Suprapubic skin (tissue), 4 donors: ENCODE data around the gene PJVK. TPM values are rescaled to one million over a fixed set of nuclear protein-coding genes. Genes with fewer than 3 reads are reported as not detected.
A peak's percentile ranks its signal among the peaks of the same experiment; 100 is the strongest.

ENCODE experiments used
- DNase-seq, 2 donors: peaks; one replicate each; pipeline ENCODE4 v3.0.0-alpha.2; 2019; ENCODE audit warnings: low spot score in 2 of 2
- H3K27ac ChIP-seq: fragments of 200-600 bp; sonication (generic); one replicate; pipeline ENCODE4 v1.5.1; 2019
- H3K27me3 ChIP-seq: fragments of 200-600 bp; sonication (generic); one replicate; pipeline ENCODE4 v1.5.1; 2019
- H3K36me3 ChIP-seq: fragments of 200-600 bp; sonication (generic); one replicate; pipeline ENCODE4 v1.5.1; 2019
- H3K4me1 ChIP-seq: fragments of 200-600 bp; sonication (generic); one replicate; pipeline ENCODE4 v1.5.1; 2019
- H3K4me3 ChIP-seq: fragments of 200-600 bp; sonication (generic); one replicate; pipeline ENCODE4 v1.5.1; 2019; ENCODE audit warnings: mild to moderate bottlenecking
- H3K9me3 ChIP-seq: fragments of 200-600 bp; sonication (generic); one replicate; pipeline ENCODE4 v1.5.1; 2019
- EP300 ChIP-seq: sonication (generic); formaldehyde crosslinking; IDR thresholded peaks from one replicate; pipeline ENCODE4 v1.6.1; 2017; ENCODE audit warnings: antibody characterized with exemption
- POLR2A ChIP-seq, 2 donors: fragments of 450-650 bp; IDR thresholded peaks; one replicate each; pipeline ENCODE4 v1.6.1; 2017; ENCODE audit warnings: antibody characterized with exemption in 2 of 2, mild to moderate bottlenecking in 2 of 2, moderate library complexity in 2 of 2
- POLR2AphosphoS5 ChIP-seq, 3 donors: sonication (generic); formaldehyde crosslinking; IDR thresholded peaks; one replicate each; pipeline ENCODE4 v1.6.1; 2017; ENCODE audit warnings: antibody characterized with exemption in 3 of 3
- WGBS: methylation state at CpG from one replicate; pipeline ENCODE4 v1.1.5; 2018; 5-methylcytosine and 5-hydroxymethylcytosine counted together
- total RNA-seq, 4 donors: library from RNA; depleted of rRNA; stranded (reverse); fragments of >200 nt; gene quantifications; one replicate each; pipeline ENCODE4 v1.1.0, GENCODE V29; 2016
- TF ChIP-seq, protein P1 (sequence below), 2 donors: fragments of 200-600 bp in 1 of 2; fragments of 450-650 bp in 1 of 2; sonication (generic) in 1 of 2; IDR thresholded peaks; one replicate each; pipeline ENCODE4 v1.5.1; 2016 to 2019; ENCODE audit warnings: antibody characterized with exemption in 2 of 2, mild to moderate bottlenecking in 1 of 2, moderate library complexity in 1 of 2

The PJVK gene
- total RNA-seq, 4 donors from 2014 or later, result 1.7 to 6.6 (median 2.7) TPM

DNA sequence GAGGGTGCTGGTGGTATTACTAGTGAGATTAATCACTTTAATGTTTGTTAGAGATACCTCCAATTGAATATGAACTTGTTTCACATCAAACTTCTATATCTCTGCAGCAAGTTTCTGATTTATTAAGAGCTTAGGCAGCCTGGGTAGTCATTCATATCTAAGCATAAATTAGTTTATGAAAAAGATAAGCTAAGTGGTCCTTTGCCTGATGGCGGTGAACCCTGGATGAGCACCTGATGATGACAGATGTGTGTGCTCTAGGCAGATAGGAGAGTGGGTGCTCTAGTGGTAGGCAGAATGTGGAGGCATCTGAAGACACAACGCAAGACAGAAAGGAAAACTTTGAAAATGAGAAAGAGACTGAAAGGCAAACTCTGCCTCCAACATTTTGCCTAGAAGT is 22.2 kb downstream of the PJVK start:
- no peak for DNase-seq
- H3K36me3 ChIP-seq, result peaks cover 1% of the 10 kb centered on the region
- no peaks in the 10 kb centered on the region for H3K27me3 ChIP-seq
- H3K4me3 ChIP-seq, result no peak overlapping the region
- H3K9me3 ChIP-seq, result no peaks in the 10 kb centered on the region
- peaks cover 8% of the 10 kb centered on the region for H3K4me1 ChIP-seq
- H3K27ac ChIP-seq, result no peak overlapping the region
- TF ChIP-seq POLR2AphosphoS5 (IDR thresholded peaks at IDR 0.05) (no peak), POLR2A (IDR thresholded peaks at IDR 0.05) (no peak), EP300 (no peak)
- TF ChIP-seq, protein P1, sequence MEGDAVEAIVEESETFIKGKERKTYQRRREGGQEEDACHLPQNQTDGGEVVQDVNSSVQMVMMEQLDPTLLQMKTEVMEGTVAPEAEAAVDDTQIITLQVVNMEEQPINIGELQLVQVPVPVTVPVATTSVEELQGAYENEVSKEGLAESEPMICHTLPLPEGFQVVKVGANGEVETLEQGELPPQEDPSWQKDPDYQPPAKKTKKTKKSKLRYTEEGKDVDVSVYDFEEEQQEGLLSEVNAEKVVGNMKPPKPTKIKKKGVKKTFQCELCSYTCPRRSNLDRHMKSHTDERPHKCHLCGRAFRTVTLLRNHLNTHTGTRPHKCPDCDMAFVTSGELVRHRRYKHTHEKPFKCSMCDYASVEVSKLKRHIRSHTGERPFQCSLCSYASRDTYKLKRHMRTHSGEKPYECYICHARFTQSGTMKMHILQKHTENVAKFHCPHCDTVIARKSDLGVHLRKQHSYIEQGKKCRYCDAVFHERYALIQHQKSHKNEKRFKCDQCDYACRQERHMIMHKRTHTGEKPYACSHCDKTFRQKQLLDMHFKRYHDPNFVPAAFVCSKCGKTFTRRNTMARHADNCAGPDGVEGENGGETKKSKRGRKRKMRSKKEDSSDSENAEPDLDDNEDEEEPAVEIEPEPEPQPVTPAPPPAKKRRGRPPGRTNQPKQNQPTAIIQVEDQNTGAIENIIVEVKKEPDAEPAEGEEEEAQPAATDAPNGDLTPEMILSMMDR (IDR thresholded peaks at IDR 0.05), result no peak
- 95% methylated on average over 2 of the region's 2 CpGs for WGBS

DNA sequence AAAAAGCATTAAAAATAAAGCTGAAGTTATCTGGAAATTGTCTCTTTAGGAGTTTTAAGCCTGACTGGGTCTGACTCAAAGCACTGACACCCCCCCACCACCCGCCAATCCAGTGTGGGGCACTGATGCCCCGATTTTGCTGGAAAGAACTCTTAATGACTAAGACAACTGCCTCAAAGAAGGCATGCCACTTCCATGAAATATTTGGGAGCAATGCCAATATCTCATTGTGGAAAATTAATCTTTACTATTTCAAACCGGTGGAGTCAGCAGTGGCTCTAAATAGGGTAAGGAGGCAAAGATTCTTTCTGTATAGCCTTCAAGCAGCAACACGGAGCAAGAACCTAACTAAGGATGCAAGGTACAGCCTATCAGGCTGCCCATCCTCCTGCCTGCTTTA is 22.8 kb downstream of the PJVK start:
- Histone ChIP-seq H3K36me3 (no peaks in the 10 kb centered on the region), H3K4me1 (peaks cover 8% of the 10 kb centered on the region), H3K27ac (no peak overlapping the region), H3K27me3 (no peaks in the 10 kb centered on the region), H3K9me3 (no peaks in the 10 kb centered on the region), H3K4me3 (no peak overlapping the region)
- TF ChIP-seq EP300, result no peak
- TF ChIP-seq POLR2A (IDR thresholded peaks at IDR 0.05), result no peak
- no peak for TF ChIP-seq POLR2AphosphoS5 (IDR thresholded peaks at IDR 0.05)
- TF ChIP-seq, protein P1 (IDR thresholded peaks at IDR 0.05), result no peak
- no peak for DNase-seq
- WGBS, result 37% methylated on average over 4 of the region's 4 CpGs

DNA sequence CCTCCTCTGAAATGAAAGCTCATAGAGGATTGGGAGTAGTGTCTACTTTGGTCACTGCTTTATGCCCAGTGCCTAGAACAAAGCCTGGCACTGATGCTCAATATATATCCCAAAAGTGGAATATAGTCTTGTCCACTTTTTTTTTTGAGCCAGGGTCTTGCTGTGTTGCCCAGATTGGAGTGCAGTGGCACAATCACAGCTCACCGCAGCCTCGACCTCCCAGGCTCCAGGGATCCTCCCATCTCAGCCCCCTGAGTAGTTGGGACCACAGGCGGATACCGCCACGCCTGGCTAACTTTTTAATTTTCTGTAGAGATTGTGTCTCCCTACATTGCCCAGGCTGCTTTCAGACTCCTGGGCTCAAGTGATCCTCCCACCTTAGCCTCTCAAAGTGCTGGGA is 23.4 kb downstream of the PJVK start:
- Histone ChIP-seq H3K4me3 (no peak overlapping the region), H3K27me3 (no peaks in the 10 kb centered on the region), H3K36me3 (no peaks in the 10 kb centered on the region), H3K9me3 (no peaks in the 10 kb centered on the region), H3K4me1 (peaks cover 12% of the 10 kb centered on the region), H3K27ac (no peak overlapping the region)
- 92% methylated on average over 5 of the region's 5 CpGs for WGBS
- no peak for TF ChIP-seq EP300
- TF ChIP-seq, protein P1 (IDR thresholded peaks at IDR 0.05), result no peak
- TF ChIP-seq POLR2A (IDR thresholded peaks at IDR 0.05), result no peak
- no peak for TF ChIP-seq POLR2AphosphoS5 (IDR thresholded peaks at IDR 0.05)
- no peak for DNase-seq

DNA sequence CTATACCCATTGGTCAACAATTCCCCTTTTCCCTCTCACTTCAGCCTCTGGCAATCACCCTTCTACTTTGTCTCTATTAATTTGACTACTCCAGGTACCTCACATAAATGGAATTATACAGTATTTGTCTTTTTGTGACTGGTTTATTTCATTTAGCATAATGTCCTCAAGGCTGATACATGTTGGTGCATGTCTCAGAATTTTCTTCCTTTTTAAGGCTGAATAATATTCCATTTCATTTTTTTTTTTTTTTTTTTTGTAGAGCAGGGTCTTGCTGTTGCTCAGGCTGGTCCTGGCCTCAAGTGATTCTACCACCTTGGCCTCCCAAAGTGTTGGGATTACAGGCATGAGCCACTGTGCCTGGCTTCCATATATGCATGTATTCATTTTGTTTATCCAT is 25.3 kb downstream of the PJVK start:
- no peaks in the 10 kb centered on the region for H3K36me3 ChIP-seq
- TF ChIP-seq, protein P1 (IDR thresholded peaks at IDR 0.05), result no peak
- TF ChIP-seq EP300, result no peak
- TF ChIP-seq POLR2A (IDR thresholded peaks at IDR 0.05), result no peak
- no peak for TF ChIP-seq POLR2AphosphoS5 (IDR thresholded peaks at IDR 0.05)
- peaks cover 26% of the 10 kb centered on the region for H3K4me1 ChIP-seq
- H3K27me3 ChIP-seq, result no peaks in the 10 kb centered on the region
- no peak for DNase-seq
- H3K27ac ChIP-seq, result no peak overlapping the region
- H3K4me3 ChIP-seq, result no peak overlapping the region
- no peaks in the 10 kb centered on the region for H3K9me3 ChIP-seq

DNA sequence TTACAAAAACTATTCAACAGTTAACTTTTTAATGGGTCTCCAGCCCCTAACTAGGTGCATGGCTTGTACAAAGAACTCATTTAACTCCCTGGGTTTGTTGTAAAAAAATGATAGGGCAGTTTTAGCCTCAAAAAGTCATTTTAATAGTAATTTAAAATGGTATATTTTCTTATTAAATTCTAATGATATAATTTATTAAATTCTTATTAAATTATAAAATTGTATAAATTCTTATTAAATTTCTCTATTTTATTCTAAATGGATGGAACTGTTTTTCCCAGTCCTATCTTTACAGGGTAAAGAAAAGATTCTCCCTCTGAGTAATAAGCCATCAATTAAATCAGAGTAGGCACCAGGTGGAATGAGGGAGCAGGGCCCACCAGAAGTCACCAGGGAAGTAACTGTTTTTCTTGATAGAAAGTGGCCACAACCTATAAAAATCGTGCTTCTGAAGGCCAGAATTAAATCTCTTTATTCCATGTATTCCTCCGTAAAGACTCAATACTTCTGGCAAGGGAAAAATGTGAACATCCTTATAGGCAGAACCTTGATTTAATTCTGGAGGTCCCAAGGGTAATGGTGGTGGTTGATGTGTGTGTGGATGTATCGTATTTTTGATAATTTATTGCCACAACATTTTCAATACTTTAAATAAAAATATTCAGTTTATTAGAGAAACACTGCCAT is 26.4 kb downstream of the PJVK start:
- peak overlapping the region; percentile 90 for H3K27ac ChIP-seq
- no peaks in the 10 kb centered on the region for H3K36me3 ChIP-seq
- no peaks in the 10 kb centered on the region for H3K27me3 ChIP-seq
- H3K4me1 ChIP-seq, result peaks cover 36% of the 10 kb centered on the region
- TF ChIP-seq POLR2AphosphoS5 (IDR thresholded peaks at IDR 0.05) (no peak), POLR2A (IDR thresholded peaks at IDR 0.05) (no peak), EP300 (no peak)
- TF ChIP-seq, protein P1 (IDR thresholded peaks at IDR 0.05), result no peak
- WGBS, result 31% methylated on average over 3 of the region's 3 CpGs
- H3K4me3 ChIP-seq, result peak overlapping the region; percentile 98
- no peak for DNase-seq
- H3K9me3 ChIP-seq, result no peaks in the 10 kb centered on the region
